ENCODE data around the gene HS3ST3B1.
A peak's percentile ranks its signal among the peaks of the same experiment; 100 is the strongest.

Gene HS3ST3B1

GRCh38 chr17:14321476-14321949 lies 20.6 kb downstream of the HS3ST3B1 start:
- DNase-seq (ENCODE audit: low spot score): no peak

DNA sequence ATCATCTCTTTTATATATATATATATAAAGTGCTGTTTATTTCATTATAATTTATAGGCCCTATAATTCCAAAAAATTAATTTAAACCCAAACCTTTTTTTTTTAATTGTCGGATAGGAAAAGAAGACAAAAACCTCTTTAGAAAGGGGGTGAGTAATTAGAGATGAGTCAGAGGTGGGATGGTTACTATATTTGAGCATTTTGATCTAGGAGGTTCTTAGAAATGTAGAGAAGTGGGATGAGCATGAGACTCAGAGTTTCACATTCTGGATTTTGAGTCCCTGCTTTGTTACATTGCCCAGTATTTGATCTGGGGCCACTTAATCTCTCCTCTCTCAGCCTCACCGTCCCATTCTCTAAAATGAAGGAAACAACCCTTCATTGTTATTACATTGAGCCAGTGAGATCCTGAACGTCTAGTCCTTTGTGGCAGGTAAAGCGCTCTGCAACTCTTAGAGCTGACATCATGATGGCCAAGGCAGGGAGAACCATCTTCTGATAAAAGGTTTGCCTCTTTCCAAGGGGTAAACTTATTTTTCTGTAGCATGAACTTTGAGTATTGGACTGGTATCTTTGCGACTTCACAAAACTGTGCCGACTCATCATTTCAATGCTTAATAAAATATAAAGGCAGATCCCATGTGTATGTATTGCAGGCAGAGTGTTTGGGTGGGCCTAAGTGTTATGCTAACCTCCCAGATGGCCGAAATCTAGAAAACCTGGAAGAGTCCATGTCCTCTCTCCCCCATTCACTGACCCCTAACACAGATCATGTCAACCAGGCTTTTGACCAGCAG lies 21.3 kb downstream of the HS3ST3B1 start:
- no peak for DNase-seq (ENCODE audit: low spot score)

DNA sequence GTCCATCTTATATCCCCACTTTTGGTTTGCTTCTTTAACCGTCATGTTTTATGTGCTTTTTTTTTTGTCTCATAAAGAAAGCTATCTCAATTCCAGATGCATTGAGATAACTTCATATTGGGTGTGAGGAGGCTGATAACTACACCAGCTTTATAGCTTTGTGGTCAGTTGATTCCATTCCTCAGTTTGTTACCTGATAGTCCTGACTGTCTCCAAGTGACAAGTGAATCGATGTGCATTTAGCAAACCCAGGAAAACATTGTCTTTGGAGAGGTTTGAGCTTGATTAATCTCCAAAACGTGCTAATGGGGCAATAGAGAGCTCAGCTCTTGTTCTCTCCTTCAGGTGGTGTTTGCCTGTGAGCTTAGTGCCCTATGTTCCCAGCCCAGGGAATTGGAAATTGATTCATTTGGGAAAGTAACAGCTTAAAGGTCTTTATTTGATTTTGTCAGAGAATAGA lies 22.7 kb downstream of the HS3ST3B1 start:
- DNase-seq (ENCODE audit: low spot score): no peak

GRCh38 chr17:14325618-14326167 lies 24.8 kb downstream of the HS3ST3B1 start:
- no peak for DNase-seq (ENCODE audit: low spot score)

DNA sequence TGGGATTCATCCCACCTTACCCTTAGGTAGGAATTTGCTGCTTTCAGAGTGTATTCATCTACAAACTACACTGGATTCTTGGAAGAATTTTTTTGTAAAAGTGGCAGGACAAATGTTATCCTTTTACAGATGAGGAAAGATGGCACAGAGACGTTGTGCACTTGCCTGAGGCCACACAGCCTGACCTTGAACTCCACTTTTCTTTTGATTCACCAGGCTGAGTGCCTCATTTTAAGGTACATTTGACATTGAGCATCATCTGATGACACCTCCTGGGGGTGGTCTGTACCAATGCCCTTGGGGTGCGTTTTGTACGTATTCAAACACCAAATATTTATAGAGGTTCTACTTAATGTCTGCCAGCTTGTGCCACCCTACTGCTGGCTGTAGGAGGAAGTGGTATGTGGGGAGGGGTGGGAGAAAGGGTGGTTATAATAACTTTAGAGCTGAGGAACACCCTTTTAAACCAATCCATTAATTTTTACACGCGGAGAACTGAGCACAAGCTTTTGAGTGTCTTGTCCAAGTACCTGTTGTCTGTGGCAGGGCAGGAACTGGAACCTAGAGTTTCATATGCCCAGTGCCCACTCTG lies 29.1 kb downstream of the HS3ST3B1 start:
- DNase-seq (ENCODE audit: low spot score): no peak

GRCh38 chr17:14330492-14330962 lies 29.6 kb downstream of the HS3ST3B1 start:
- DNase-seq (ENCODE audit: low spot score): peak; percentile 53

DNA sequence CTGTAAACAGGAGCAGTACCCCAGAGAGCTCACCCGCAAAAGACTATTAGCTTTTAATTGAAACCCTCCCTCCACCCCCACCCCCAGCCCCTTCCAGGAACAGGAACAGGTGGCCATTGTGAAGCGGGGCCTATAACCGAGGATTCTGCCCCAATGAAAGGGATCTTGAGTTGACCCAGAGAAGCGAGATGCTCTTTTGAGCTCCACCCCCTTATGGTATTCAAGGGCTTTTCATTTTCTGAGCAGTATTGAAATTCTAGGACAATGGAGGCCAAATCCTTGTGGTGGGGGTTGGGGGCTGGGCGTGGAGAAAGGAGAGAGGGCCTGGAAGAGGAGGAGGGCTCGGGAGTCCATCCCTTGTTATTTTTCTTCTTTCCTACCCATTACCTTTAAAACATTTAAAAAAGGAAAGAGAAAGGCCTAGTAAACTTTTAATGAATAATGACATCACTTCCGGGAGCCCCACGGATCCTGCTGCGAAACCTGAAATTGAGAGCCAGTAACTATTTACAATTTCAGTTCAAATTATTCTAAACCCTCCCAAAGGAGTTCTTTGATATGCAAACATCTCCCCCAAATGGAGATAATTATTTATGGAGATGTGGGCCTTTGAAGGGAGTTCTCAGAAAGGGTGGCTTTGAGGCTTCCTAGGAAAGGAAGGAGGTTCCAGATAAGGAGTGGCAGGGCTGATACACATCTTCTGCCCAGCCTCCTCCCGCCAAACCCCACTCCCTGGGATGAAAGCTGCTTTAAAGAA lies 30.5 kb downstream of the HS3ST3B1 start:
- no peak for DNase-seq (ENCODE audit: low spot score)

GRCh38 chr17:14331982-14332298 lies 31.1 kb downstream of the HS3ST3B1 start:
- DNase-seq (ENCODE audit: low spot score): no peak

- DNase-seq (ENCODE audit: low spot score): no peak
Observed at GRCh38 chr17:14332331-14332730, 31.4 kb downstream of the HS3ST3B1 start.

DNA sequence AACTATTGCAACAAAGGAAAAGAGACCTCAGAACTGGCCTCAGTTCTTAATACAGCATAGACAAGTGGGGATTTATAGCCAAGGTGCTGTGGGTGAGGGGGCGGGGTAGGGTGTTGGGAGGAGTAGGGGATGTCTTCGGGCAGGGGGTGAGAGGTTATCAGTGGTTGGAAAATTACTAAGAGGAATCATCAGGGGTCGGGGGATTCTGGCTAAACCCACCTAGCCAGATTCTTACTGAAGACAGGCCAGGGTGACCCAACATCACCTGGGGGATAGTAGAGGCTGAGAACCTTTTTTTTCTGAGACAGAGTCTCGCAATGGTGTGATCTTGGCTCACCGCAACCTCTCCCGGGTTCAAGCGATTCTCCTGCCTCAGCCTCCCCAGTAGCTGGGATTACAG lies 32.6 kb downstream of the HS3ST3B1 start:
- no peak for DNase-seq (ENCODE audit: low spot score)

GRCh38 chr17:14334276-14334840 lies 33.5 kb downstream of the HS3ST3B1 start:
- DNase-seq (ENCODE audit: low spot score): no peak

DNA sequence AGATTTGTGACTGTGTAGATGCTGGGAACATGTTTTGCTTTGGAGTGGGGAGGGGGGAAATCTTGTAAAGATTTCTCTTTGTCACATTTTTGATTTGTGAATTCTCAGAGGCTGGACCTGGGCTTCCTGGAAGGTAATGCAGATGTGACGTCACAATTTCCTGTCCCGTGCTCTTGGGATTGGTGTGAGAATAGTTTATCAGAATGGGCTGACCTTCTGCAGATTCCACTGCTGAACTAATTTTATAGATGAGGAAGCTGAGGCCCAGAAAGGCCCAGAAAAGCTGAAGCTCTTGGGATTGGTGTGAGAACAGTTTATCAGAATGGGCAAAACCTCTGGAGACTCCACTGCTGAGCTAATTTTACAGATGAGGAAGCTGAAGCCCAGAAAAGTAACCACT lies 34.0 kb downstream of the HS3ST3B1 start:
- DNase-seq (ENCODE audit: low spot score): no peak

GRCh38 chr17:14336418-14336817 lies 35.5 kb downstream of the HS3ST3B1 start:
- DNase-seq (ENCODE audit: low spot score): no peak

GRCh38 chr17:14337596-14338079 lies 36.8 kb downstream of the HS3ST3B1 start:
- no peak for DNase-seq (ENCODE audit: low spot score)

DNA sequence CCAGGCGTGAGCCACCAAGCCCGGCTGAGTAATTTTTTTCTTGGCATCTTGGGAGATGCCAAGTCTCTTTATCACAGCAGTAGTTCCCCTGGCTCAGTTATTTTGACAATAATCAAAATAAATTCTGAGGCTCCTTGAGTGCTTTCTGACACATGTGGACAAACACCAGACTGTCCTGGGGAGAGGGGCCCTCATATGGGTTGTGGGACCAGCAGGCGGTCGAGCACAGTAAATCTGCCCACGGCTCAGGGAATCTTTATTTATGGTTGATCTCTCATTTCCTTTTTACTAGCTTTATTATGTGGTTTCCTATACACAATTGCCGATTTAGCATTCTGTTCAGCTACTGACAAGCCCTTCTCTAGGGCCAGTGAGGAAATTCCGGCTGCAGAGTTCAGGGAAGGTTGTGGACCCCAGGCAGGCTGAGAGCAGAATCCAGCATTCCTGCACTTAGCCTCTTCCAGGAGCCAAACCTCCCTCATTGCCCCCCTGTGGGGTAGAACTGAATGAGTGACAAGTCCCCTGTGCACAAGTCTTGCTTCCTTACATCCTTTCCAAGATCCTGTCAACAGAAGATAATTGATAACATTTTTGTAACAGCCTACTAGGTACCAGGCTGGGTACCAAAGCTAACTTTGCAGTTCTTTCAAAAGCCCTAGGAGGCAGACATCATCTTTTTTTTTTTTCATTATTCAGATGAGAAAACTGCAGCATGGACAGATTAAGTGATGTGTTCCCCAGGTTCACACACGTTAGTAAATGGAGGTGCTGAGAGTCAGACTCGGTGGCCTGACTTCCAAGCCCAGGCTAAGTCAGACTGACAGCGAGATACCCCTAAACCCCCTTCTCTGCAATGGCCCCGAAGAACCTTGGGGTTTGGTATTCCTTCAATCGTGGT lies 40.2 kb downstream of the HS3ST3B1 start:
- no peak for DNase-seq (ENCODE audit: low spot score)

- no peak for DNase-seq (ENCODE audit: low spot score)
Observed at GRCh38 chr17:14341866-14342265, 41.0 kb downstream of the HS3ST3B1 start.

DNA sequence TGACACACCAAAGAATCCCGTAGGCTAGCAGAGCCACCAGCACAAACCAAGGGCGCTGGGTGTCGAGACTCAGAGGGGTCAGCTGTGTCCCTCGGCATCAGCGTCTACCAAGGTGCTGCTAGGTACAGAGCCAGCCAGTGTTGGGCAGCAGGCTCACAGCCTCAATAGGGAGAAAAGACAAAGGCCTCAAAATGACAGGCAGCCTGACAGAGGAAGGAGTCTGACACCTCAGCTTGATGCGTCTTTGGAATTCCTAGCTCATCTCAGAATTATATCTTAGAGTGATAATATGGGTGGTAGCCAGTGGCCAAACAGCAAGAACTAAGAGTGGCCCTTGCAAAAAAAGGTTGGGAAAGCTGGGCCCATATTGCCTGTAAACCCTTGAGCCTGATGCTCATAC lies 45.9 kb downstream of the HS3ST3B1 start:
- no peak for DNase-seq (ENCODE audit: low spot score)

DNA sequence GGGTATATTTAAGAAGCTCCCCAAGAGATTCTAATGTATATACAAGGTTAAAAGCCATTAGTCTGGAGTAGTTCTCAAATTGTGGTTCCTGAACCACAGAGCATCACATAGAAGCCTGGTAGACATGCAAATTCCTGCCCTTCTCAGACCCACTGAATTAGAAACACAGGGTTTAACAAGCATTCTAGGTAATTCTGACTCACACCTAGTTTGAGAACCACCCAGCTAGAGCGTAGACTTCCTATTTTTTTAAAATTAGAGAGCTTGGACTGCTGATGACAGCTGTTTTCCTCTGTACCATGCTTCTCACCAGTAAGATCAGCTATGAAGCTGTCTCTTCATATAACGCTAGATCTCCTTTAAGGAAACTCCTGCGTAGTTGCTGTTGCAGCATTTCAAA lies 50.6 kb downstream of the HS3ST3B1 start:
- no peak for DNase-seq (ENCODE audit: low spot score)

DNA sequence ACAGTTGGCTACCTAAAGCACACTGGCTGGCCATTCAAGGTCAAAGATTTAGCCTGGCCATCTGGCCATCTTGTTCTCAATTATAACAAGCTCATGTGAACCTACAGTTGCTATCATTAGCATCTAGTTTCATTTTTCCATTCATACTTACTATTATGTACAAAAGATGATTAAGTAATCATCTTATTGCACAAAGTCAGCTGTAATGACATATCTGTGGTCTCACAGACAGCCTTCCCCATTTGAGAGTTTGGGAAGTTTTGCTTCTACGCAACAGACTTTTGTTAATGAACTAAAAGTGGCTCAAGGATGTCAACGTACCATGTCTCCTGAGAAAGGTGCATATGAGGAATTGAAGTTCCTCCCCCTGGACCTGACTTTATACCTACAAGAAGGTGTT lies 51.3 kb downstream of the HS3ST3B1 start:
- no peak for DNase-seq (ENCODE audit: low spot score)

DNA sequence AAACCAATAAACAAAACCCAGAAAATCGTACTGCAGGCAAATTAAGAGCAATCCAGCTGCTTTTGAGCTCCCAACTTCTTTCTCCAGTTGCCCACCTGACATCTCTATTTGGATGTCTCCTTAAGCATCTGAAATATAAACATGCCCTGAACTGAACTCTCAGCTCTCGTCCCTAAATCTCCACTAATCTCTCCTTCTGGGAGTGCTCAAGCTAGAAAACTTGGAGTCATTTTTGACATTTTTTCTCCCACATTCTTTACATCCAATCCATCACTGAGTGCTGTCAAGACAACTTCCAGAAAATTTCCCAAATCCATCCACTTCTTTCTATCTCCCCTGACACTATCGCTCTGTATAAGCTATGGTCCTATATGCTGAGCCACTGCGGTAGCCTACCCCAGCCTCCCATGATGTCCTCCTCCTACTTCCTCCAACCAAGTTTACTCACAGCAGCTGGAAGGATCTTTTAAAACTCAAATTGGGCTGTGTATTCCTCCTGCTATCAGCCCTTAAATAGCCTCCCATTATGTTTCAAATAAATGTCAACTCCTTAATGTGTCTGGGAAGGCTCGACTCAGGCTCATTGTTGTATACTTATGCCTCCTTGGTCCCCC lies 53.1 kb downstream of the HS3ST3B1 start:
- DNase-seq (ENCODE audit: low spot score): no peak

DNA sequence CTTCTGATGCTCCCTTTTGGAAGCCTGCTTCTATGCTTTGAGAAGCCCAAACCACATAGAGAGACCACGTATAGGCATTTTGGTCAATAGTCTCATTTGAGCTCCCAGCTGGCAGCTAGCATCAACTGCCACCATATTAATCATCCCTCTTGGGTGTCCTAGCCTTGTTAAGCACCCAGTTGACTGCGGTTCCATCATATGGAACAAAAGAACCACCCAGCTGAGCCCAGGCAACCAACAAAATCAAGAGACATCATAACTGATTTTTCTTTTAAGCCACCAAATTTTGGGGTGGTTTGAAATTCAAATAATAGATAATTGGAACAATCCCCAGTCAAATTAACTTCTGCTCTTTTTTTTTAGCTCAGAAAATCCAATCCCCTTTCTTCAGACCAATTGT lies 53.9 kb downstream of the HS3ST3B1 start:
- no peak for DNase-seq (ENCODE audit: low spot score)

Data from AG20443 (cell line).